HepG2 (cell line): ENCODE results near the gene PSD4. TPM values are rescaled to one million over a fixed set of nuclear protein-coding genes. Genes with fewer than 3 reads are reported as not detected.
A peak's percentile ranks its signal among the peaks of the same experiment; 100 is the strongest.

Experiments used
- ATF1 ChIP-seq: IDR thresholded peaks from 2 replicates; pipeline ENCODE4 v1.6.1; 2016; ENCODE audit warnings: mild to moderate bottlenecking, control low read depth
- EEA1 ChIP-seq: sonication (generic); formaldehyde crosslinking; IDR thresholded peaks from 2 replicates; pipeline ENCODE4 v1.5.1; 2020; ENCODE audit warnings: mild to moderate bottlenecking, missing genetic modification reagents, borderline replicate concordance
- EED ChIP-seq: sonication (generic); formaldehyde crosslinking; IDR thresholded peaks from 2 replicates; pipeline ENCODE4 v1.5.0; 2020; ENCODE audit warnings: mild to moderate bottlenecking, missing genetic modification reagents
- ERF ChIP-seq: IDR thresholded peaks from 2 replicates; pipeline ENCODE4 v1.6.1; 2018; ENCODE audit warnings: missing biosample characterization, missing genetic modification reagents
- ETV6 ChIP-seq: sonication (generic); formaldehyde crosslinking; conservative IDR thresholded peaks from 2 replicates; pipeline ENCODE4 v1.4.0; 2020; ENCODE audit warnings: missing genetic modification reagents
- FOXM1 ChIP-seq: sonication (generic); formaldehyde crosslinking; IDR thresholded peaks from 2 replicates; pipeline ENCODE4 v1.5.0; 2020; ENCODE audit warnings: missing genetic modification reagents
- ISL2 ChIP-seq: sonication (generic); formaldehyde crosslinking; IDR thresholded peaks from 2 replicates; pipeline ENCODE4 v1.5.0; 2020; ENCODE audit warnings: missing genetic modification reagents
- MEF2D ChIP-seq: sonication (generic); formaldehyde crosslinking; IDR thresholded peaks from 2 replicates; pipeline ENCODE4 v1.5.1; 2020; ENCODE audit warnings: mild to moderate bottlenecking, missing genetic modification reagents
- NCOA2 ChIP-seq: sonication (generic); formaldehyde crosslinking; IDR thresholded peaks from 2 replicates; pipeline ENCODE4 v1.8.0; 2022; ENCODE audit warnings: inconsistent platforms
- NR2F1 ChIP-seq, 2 experiments: fragments of 450-650 bp in 1 of 2; formaldehyde crosslinking in 1 of 2; IDR thresholded peaks; 2 replicates each; pipeline versions ENCODE4 v1.5.0 to v1.6.1; 2016 to 2020; ENCODE audit warnings: mild to moderate bottlenecking in 1 of 2, missing compliant biosample characterization in 1 of 2, missing genetic modification reagents in 1 of 2, moderate library complexity in 1 of 2
- SNAPC2 ChIP-seq: sonication (generic); formaldehyde crosslinking; IDR thresholded peaks from 2 replicates; pipeline ENCODE4 v1.8.1; 2022; ENCODE audit warnings: mild to moderate bottlenecking, missing genetic modification reagents
- ZNF441 ChIP-seq: sonication (generic); formaldehyde crosslinking; IDR thresholded peaks from 2 replicates; pipeline ENCODE4 v1.7.0; 2021; ENCODE audit warnings: missing genetic modification reagents, borderline replicate concordance
- ZNF768 ChIP-seq: sonication (generic); formaldehyde crosslinking; IDR thresholded peaks from 2 replicates; pipeline ENCODE4 v1.4.0; 2020; ENCODE audit warnings: missing genetic modification reagents
- ZNF878 ChIP-seq: sonication (generic); formaldehyde crosslinking; IDR thresholded peaks from 2 replicates; pipeline ENCODE4 v1.8.1; 2023; ENCODE audit warnings: mild to moderate bottlenecking, missing genetic modification reagents, moderate library complexity
- polyA plus RNA-seq, 8 experiments: library from polyadenylated mRNA; depleted of rRNA in 3 of 8; stranded (reverse) in 7 of 8; unstranded in 1 of 8; fragments of >200 nt; fragmentation: Illumina TruSeq in 4 of 8; extraction: Trizol in 4 of 8; gene quantifications; 2 replicates each; pipeline versions ENCODE4 v1.2.1 to v1.2.3, GENCODE V29; 2011 to 2016; ENCODE audit warnings: low read depth in 4 of 8, missing spikeins in 1 of 8, mixed read lengths in 1 of 8; ENCODE audit not compliant: insufficient read depth in 1 of 8
- total RNA-seq, 5 experiments: library from RNA; depleted of rRNA; stranded (reverse); fragments of >200 nt; fragmentation: Illumina TruSeq; extraction: Trizol; gene quantifications; 2 replicates each; pipeline ENCODE4 v1.2.3, GENCODE V29; 2016; ENCODE audit warnings: low read depth in 1 of 5
- TF ChIP-seq, protein P1 (sequence below): sonication (generic); formaldehyde crosslinking; IDR thresholded peaks from 2 replicates; pipeline ENCODE4 v1.8.0; 2023; ENCODE audit warnings: mild to moderate bottlenecking, missing genetic modification reagents
- TF ChIP-seq, protein P2 (sequence below), 2 experiments: sonication (generic) in 1 of 2; formaldehyde crosslinking in 1 of 2; IDR thresholded peaks; 2 replicates each; pipeline versions ENCODE4 v1.4.0 to v1.6.1; 2016 to 2020; ENCODE audit warnings: borderline replicate concordance in 1 of 2, low read depth in 1 of 2, mild to moderate bottlenecking in 1 of 2, missing genetic modification reagents in 1 of 2
- TF ChIP-seq, protein P3 (sequence below): sonication (generic); formaldehyde crosslinking; IDR thresholded peaks from 2 replicates; pipeline ENCODE4 v1.4.0; 2020; ENCODE audit warnings: missing genetic modification reagents
- TF ChIP-seq, protein P4 (sequence below): IDR thresholded peaks from 2 replicates; pipeline ENCODE4 v1.6.1; 2016
- TF ChIP-seq, protein P5 (sequence below): sonication (generic); formaldehyde crosslinking; IDR thresholded peaks from 2 replicates; pipeline ENCODE4 v1.5.1; 2020; ENCODE audit warnings: mild to moderate bottlenecking, missing genetic modification reagents, borderline replicate concordance
- TF ChIP-seq, protein P6 (sequence below): sonication (generic); formaldehyde crosslinking; IDR thresholded peaks from 2 replicates; pipeline ENCODE4 v1.5.1; 2020; ENCODE audit warnings: missing genetic modification reagents, mild to moderate bottlenecking, borderline replicate concordance

The PSD4 gene
- total and polyA plus RNA-seq, 2 of the 13 experiments (the other 11 are each of a cell fraction or from before 2014, with no cell fraction given) = 5.8 to 9.4 TPM

DNA sequence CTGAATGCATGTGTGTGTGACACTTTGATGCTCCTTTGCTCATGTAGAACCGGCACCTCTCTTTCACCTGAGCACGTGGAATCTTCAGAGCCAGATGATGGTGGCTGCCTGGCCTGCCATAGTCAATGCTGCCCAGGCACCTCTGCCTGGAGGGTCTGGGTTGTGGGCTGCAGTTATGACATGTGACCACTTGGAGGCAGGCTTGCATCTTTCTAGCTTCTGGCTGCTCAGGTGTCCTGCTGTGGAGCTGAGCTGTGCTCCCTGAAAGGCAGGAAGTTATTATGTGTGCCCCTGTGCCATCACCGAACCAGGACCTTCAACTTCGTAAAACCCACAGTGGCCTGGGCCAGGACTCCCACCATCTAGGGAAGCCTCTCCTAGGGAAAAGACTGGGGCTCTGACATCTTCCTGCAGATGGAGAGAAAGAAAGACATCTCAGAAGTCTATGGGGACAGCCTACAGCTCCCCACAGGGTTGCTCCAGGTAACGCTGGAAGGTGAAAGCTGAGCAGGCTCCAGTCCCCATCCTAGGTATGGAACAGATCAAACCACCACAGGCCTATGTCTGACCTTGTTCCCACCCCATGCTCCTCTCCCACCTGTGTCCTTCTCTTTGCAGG lies 30.2 kb downstream of the PSD4 start (continued):
- TF ChIP-seq ISL2 (CRISPR knock-in tag) (no peak; the same call in 1 of the 2 replicates), SNAPC2 (no peak), FOXM1 (CRISPR knock-in tag) (no peak), ZNF878 (CRISPR knock-in tag) (no peak), ZNF441 (CRISPR knock-in tag) (0 out of 2 replicates have a peak, but pooled peaks have one; percentile 23), NR2F1 (CRISPR knock-in tag; IDR thresholded peaks at IDR 0.05) (no peak), EED (no peak), NCOA2 (CRISPR knock-in tag) (0 out of 2 replicates have a peak, but pooled peaks have one; percentile 35), ERF (peak; percentile 73), ZNF768 (peak; percentile 59; the same call in 1 of the 2 replicates), ETV6 (CRISPR knock-in tag) (no peak), ATF1 (CRISPR knock-in tag) (no peak), EEA1 (CRISPR knock-in tag) (no peak), MEF2D (CRISPR knock-in tag) (peak; percentile 78; the same call in 1 of the 2 replicates)
- TF ChIP-seq, protein P1, sequence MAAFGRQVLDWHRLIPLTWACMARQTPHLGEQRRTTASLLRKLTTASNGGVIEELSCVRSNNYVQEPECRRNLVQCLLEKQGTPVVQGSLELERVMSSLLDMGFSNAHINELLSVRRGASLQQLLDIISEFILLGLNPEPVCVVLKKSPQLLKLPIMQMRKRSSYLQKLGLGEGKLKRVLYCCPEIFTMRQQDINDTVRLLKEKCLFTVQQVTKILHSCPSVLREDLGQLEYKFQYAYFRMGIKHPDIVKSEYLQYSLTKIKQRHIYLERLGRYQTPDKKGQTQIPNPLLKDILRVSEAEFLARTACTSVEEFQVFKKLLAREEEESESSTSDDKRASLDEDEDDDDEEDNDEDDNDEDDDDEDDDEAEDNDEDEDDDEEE (CRISPR knock-in tag) = 0 out of 2 replicates have a peak, but pooled peaks have one; percentile 56
- TF ChIP-seq, protein P2, sequence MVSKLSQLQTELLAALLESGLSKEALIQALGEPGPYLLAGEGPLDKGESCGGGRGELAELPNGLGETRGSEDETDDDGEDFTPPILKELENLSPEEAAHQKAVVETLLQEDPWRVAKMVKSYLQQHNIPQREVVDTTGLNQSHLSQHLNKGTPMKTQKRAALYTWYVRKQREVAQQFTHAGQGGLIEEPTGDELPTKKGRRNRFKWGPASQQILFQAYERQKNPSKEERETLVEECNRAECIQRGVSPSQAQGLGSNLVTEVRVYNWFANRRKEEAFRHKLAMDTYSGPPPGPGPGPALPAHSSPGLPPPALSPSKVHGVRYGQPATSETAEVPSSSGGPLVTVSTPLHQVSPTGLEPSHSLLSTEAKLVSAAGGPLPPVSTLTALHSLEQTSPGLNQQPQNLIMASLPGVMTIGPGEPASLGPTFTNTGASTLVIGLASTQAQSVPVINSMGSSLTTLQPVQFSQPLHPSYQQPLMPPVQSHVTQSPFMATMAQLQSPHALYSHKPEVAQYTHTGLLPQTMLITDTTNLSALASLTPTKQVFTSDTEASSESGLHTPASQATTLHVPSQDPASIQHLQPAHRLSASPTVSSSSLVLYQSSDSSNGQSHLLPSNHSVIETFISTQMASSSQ (IDR thresholded peaks at IDR 0.05; ENCODE audit: low read depth) = no peak
- TF ChIP-seq, protein P2 (CRISPR knock-in tag; IDR thresholded peaks at IDR 0.05; ENCODE audit: borderline replicate concordance) = peak; percentile 32; the same call in 1 of the 2 replicates
- TF ChIP-seq, protein P3, sequence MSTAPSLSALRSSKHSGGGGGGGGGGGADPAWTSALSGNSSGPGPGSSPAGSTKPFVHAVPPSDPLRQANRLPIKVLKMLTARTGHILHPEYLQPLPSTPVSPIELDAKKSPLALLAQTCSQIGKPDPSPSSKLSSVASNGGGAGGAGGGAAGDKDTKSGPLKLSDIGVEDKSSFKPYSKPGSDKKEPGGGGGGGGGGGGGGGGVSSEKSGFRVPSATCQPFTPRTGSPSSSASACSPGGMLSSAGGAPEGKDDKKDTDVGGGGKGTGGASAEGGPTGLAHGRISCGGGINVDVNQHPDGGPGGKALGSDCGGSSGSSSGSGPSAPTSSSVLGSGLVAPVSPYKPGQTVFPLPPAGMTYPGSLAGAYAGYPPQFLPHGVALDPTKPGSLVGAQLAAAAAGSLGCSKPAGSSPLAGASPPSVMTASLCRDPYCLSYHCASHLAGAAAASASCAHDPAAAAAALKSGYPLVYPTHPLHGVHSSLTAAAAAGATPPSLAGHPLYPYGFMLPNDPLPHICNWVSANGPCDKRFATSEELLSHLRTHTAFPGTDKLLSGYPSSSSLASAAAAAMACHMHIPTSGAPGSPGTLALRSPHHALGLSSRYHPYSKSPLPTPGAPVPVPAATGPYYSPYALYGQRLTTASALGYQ (CRISPR knock-in tag) = no peak
- TF ChIP-seq, protein P4, sequence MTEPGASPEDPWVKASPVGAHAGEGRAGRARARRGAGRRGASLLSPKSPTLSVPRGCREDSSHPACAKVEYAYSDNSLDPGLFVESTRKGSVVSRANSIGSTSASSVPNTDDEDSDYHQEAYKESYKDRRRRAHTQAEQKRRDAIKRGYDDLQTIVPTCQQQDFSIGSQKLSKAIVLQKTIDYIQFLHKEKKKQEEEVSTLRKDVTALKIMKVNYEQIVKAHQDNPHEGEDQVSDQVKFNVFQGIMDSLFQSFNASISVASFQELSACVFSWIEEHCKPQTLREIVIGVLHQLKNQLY (CRISPR knock-in tag) = peak; percentile 73; the same call in 1 of the 2 replicates
- TF ChIP-seq, protein P5, sequence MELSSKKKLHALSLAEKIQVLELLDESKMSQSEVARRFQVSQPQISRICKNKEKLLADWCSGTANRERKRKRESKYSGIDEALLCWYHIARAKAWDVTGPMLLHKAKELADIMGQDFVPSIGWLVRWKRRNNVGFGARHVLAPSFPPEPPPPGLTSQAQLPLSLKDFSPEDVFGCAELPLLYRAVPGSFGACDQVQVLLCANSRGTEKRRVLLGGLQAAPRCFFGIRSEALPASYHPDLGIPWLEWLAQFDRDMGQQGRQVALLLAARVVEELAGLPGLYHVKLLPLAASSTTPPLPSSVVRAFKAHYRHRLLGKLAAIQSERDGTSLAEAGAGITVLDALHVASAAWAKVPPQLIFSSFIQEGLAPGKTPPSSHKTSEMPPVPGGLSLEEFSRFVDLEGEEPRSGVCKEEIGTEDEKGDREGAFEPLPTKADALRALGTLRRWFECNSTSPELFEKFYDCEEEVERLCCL (CRISPR knock-in tag) = no peak
- TF ChIP-seq, protein P6, sequence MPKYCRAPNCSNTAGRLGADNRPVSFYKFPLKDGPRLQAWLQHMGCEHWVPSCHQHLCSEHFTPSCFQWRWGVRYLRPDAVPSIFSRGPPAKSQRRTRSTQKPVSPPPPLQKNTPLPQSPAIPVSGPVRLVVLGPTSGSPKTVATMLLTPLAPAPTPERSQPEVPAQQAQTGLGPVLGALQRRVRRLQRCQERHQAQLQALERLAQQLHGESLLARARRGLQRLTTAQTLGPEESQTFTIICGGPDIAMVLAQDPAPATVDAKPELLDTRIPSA (CRISPR knock-in tag) = no peak
